ENCODE measurements around the gene ENTPD2.

DNA sequence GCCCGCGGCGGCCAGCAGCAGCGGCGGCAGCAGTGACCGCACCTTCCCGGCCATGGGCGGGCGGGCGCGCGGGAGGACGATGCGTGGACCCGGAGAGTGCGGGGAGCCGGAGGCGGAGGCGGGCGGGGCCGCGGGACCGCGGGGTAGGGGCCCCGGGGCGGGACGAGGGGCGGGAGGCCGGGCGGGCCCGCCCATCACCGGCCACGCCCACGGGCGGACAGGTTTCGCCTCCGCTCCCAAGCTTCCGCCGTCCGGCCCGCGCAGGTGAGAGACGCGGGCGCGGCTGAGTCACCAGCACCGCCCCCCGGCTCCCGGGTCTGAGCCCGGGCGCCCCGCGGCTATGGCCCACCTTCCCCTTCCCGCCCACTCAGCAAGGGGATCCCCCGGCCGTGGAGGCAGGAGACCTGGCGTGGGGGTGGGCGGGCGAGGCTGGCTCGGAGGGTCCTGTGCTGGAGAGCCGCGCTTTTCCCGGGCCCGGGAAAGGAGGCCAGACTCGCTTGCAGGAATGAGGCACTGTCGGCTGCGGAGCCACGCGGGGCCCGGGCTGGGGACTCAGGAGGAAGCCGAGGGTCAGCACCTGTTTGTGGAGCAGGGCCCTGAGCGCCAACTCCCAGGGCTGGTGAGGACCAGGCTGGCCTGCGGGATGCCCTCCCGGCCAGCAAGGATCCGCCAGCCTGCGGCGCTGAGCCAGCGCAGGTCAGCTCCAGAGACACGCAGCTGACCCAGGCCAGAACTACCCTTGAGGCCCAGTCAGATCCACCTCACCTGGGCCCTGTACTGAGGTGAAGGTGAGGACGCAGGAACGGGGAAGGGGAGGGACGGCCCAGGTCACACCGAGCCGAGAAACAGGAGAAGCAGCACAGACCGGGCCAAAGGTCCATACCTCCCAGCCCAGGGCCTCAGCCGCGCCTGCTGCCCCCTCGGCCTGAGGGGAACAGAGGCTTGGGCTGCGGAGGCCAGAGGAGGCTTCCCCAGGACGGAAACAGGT is at the start of gene ENTPD2:
- TF ChIP-seq, protein P1, sequence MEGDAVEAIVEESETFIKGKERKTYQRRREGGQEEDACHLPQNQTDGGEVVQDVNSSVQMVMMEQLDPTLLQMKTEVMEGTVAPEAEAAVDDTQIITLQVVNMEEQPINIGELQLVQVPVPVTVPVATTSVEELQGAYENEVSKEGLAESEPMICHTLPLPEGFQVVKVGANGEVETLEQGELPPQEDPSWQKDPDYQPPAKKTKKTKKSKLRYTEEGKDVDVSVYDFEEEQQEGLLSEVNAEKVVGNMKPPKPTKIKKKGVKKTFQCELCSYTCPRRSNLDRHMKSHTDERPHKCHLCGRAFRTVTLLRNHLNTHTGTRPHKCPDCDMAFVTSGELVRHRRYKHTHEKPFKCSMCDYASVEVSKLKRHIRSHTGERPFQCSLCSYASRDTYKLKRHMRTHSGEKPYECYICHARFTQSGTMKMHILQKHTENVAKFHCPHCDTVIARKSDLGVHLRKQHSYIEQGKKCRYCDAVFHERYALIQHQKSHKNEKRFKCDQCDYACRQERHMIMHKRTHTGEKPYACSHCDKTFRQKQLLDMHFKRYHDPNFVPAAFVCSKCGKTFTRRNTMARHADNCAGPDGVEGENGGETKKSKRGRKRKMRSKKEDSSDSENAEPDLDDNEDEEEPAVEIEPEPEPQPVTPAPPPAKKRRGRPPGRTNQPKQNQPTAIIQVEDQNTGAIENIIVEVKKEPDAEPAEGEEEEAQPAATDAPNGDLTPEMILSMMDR (IDR thresholded peaks at IDR 0.05; ENCODE audit: insufficient read depth, low read length, poor library complexity, severe bottlenecking), result no peak
- TF ChIP-seq EZH2phosphoT487 (conservative IDR thresholded peaks at IDR 0.05; ENCODE audit: low read length), result no peak
